ENCODE data around the gene RTL10.
A peak's percentile ranks its signal among the peaks of the same experiment; 100 is the strongest.

RTL10 gene

DNA sequence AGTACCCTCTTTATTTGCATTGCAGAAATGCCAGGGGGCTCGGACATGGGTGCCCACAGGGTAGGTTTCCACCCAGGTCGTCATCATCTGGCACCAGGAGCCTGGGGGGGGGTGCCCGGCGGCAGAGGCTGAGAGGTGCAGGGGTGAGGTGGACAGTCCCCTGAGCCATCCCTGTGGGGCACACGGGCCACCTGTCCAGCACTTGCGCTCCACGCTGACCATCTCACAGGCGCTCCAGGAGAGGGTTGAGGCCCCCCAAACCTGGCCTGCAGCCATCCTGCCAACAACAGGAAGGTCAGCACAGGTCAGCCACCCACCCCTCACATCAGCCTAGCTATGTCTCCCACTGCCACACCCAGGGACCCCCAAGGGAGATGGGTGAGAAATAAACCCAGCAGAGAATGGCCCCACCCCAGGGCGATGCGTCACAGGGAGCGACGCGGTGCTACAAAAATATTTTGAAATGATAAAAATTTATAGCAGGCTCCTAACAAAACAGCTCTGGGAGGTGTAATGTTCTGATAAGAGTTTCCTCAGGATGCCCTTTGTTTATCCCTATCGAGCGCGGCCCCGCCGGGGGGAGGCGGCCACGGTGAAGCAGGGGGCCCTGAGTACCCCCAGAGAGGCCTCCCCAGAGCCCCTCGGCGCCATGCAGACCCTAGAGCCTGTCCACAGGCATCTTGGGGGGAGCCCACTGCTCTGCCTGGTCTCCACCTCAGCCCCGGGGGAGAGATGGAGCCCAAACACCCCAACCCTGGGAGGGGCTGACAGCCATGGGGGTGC lies 21.0 kb upstream of the RTL10 start:
- DNase-seq = no peak

DNA sequence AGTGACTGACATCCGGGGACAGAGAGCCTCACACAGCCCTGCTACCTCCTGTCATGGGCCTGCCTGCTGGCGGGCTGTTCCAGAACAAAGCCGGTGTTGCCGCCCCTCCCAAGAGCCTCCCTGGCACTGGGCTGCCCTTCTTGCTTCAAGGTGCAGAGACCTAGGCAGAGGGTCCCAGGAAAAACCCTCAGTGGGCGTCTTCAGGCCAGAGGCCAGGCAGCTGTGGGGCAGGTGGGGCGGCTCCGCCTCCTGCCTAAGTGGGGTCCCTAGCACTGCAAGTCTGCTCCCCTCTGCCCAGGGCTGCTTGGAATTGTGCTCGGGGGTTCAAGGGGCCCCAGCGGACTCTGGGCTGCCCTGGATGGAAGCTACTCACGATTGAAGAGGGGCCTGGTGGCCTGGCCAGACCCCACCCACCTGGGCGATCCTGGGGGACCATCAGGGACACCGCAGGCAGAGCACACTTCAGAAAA lies 20.4 kb upstream of the RTL10 start:
- no peak for DNase-seq

DNA sequence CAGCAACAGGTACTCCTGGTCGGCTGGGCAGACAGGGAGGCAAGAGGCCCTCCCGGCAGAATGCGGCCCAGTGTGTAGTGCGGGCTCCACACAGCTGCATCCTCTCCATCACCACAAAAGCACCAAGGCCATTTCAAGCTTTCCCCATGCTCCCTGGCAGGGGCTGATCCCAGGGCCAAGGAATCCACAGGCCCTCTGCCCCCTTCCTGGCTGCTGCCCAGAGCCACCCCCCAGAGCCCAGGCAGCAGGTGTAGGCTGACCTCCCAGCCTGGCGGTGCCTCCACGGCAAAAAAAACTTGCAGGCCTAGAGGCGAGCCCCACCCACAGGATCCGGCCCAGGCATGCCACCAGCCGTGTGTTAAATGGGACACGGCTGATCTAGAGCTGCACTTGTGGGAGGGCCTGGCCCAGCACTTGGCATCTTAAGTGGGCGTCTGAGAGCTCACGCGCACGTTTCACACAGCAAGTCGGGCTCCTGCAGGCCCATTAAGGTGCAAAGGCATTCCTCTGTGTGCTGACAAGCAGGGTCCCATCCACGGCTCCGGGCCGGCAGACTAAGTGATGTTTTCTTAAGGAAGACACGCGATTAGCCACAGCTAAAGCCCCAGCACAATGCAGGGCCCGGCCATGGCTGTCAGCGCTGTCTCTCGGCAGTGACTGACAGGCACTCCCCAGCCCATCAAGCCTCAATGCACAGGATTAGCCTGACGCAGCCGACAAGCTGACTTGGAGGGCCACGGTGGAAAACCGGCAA lies 19.8 kb upstream of the RTL10 start:
- DNase-seq = no peak

DNA sequence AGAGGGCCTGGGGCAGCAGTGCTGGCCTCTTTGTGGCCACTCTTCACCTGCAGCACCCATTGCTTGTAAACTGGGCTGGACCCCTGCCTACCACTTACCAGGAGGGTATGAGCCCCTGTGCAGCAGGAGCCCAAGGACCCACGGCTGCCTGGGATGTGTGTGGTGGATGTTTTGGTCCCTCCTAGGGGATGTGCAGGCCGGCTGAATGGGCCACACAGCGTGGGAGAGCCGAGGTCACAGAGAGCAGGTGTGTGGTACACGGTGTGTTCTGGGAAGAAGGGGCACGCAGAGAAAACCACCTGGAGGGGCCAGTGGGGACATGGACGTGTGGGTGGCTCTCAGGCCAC lies 19.3 kb upstream of the RTL10 start:
- DNase-seq = no peak

DNA sequence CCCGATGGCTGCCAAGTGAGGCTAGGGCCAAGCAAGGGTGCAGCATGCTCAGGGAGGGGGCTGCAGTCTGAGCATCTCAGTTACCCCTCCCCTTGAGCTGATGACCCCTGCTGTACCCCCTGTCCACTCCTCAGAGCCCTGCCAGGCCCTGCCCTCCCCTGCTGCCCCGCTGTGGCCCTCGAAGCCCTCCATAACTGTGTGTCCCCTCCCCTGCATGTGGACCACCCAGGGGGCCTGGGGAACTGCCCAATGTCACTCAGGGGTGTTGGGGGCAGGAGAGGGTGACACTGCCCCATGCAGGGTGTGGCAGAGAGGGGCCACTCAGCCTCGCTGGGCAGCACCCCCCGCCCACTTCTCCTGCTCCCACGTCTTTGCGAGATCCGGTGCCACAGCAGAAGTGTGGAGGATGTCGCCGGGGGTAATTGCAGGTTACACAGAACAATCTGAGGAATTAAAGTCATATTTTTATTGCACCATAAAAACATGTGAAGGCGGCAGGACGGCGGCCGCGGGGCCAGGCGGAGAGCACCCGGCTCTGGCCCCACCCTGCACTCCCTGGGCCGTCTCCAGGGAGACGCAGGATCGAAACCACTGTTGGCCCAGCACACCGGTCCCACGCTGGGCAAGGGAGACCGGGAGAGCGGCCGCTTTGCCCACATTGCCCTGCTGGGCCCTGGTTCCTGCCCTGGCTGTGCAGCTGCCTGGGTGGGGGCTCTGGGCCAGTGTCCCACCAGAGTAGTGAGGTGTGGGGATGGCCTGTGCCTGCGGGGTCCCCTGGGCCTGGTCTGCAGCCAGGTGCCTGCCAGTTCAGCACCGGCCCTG lies 18.7 kb upstream of the RTL10 start:
- no peak for DNase-seq

DNA sequence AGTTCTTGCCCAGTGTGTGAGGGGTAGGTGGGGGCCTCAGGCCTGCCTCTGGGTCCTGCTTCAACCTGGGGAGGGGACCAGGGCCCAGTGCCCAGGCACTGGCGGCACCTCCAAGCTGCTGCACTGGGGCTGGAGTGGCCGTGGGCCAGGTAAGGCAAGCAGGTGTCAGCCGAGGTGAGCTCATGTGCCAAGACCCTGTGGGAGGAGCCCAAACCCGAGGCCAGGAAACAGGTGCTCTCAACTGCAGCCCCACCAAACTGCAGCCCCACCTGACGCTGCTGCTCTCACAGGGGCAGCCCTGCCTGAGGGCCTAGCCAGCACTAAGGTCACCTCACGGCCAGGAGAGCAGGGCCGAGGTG lies 18.1 kb upstream of the RTL10 start:
- DNase-seq = no peak

DNA sequence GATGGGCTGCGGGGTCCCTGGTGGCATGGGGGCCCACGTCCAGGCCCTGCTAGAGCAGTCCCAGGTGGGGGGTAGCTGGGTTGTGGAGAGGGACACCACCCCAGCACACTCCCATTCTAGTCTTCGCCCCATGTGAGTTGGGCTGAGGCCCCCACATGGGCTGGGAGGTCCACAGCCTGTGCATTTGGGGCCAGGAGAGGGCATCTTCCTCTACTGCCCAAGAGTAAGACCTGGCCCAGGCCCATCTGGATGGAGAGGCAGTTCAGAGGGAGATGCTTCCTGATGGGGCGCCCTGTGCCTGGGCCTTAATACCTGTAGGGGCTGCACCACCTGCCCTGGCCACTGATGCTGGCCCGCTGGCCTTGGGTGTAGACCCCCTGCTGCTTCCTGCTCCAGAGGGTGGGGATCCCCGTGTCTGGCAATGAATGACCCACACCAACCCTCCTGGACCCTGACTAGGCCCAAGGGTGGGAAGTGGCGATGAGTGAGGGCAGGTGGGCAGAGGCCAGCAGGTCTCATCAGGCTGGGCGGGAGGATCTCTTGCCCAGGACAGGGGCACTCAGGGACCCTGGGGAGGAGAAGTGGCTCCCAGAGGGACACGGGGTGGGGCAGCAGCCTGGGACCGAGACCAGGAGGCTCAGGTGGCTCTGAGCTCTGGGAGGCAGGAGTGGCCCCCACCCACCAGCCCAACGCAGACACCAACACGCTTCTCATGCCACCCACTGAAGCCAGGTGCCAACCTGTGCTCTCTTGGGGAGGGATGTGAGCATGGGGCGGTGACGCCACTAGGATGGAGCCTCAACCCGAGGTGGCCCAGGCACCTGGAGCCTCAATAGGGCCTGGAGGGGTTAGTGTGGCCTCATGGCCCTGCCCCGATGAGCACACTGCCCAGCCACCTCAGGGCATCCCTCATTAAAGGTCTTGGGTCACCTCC lies 17.4 kb upstream of the RTL10 start:
- DNase-seq = no peak

DNA sequence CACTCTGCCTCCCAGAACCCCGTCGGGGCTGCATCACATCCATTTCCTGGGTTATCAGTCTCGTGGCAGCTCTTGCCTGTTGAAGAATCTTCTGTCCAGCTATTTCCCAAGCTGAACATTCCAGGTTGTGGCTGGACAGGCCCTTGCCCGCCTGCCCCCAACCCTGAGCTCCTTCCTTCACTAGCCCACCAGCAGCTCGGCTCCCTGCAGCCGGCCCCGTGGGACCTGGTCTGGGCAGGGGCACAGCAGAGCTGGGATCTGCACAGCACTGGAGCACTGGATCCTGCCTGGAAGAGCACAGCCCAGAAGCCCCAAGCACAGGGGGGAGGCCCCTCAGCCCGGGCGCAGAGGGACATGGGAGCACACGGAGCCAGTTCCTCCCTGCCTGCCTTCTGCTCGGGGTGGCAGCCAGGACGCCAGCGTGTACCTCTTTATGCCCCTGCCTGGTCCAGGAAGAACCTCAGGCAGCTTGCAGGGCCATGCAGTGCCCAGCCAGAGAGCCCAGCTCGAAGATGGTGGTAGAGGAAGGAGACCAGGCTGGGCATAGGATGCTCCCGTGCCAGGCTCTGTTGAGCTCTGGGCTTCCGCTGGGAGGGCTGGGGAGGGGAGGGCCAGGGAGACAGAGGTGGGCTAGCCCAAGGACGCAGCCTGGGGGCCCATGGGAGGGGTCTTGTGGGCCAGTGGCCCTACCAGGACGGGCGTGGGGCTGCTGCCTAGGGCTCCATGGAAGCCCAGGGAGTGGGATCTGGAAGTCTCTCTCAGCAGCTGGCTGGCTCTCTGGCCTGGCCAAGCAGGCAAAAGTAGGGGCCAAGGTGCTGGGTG lies 16.6 kb upstream of the RTL10 start:
- DNase-seq = no peak

DNA sequence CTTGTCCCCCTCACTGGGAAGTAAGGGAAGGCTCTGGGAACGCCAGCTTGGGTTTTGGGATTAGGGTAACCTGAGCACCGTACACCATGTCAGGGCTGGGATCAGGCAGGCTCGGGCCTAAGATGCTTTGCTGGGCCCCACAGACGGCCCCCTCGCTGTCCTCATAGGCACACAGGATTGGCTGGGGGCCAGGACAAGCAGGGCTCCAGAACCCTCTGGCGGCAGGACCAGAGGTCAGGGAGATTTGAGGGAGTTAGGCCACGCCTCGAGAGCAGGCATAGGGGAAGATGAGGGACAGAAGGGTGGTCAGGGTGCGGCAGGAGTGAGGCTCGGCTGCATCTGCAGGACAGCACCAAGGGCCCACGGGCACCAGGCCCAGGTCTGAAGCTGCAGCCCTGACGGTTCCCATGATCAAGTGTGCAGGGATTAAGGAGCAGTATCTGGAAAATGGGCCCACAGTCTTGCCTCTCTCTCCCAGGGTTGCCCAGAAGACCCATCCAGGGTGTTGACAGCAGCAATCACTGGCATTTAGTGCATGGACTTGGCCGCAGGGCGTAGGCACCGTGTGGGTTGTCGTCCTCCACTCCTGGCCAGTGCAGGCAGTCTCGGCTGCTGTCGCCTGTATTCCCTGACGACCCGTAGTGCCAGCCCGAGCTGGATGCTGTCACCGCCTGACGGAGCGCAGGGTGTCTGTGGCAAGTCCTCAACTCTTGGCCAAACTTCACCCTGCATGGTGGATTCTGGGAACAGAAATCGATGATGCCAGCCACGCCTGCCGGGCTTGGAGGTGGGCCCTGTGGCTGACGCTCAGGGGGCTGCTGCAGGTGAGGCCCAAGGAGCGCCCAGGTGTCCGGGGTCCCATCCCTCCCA lies 15.7 kb upstream of the RTL10 start:
- DNase-seq = no peak

DNA sequence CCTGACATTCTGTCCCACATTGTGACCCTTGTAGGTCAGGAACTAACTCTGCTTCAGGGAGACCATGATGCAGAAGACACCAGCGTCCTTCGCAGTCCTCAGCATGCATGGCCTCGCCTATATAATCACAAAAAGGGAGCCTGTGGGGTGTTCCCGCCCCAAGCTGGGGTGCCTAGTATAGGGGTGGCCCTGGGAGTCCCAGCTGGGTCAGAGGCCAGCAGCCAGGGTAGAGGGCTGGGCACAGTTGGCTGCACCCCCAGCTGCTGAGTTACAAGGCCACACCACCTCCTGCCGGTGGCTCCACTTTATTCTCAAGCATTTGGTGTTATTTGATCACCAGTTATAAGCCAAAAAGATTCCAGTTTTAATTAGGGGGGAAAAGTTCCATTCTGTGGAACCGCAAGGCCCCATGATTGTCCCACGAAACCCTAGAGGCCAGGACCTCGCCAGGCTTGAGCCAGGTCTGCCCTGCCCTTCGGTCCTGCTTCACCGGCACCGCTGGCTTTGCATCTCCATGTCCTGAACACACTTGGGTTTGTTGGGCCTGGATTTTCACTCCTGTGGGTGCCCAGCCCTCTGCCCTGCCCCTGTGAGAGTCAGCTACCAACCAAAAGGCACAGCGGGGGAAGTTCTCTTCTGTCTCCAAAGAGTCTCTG lies 15.0 kb upstream of the RTL10 start:
- DNase-seq = no peak

DNA sequence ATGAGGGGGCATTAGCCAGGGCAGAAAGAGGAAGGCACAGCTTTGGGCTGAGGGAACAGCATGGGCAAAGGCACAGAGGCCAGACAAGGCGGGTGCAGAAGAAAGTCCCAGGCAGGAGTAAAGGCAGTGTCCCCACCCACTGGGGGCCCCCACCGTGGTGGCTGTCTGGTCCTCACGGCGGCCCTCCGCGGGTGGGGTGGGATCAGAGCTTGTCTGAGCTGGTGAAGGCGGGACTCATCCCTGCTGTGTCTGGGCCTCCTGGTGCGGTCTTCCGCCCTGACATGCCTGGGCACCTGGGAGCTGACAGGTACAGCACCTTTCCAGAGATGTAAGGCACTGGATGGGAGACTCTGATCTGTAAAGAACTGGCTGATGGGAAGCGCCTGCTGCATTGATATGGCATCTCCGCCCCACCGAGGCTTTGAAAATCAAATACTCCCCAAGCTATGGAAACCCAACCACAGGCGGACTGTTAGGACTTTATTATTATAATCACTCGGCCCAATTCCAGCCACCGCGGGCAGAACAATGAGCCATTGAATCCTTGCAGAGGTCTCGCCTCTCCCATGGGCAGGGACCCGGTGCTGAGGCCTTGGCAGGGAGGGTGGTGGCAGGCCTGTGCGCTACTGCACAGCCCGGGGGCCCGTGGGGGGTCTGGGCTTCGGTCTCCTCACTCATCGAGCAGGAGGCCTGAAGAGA lies 14.2 kb upstream of the RTL10 start:
- no peak for DNase-seq

DNA sequence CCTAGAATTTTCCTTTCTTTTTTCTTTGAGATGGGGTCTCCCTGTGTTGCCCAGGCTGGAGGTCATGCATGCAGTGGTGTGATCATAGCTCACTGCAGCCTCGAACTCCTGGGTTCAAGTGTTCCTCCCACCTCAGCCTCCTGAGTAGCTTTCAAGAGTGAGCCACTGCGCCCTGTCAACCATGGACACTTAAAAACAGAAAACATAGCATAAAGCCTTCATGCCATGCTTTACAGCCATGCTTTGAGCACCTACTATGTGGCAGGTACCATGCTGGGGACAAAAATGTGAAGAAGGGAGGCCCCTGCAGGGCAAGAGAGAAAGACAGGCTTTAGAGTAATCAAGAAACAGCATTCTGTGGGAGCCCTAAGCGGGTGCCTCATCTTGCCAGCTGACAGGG lies 13.7 kb upstream of the RTL10 start:
- DNase-seq = no peak

DNA sequence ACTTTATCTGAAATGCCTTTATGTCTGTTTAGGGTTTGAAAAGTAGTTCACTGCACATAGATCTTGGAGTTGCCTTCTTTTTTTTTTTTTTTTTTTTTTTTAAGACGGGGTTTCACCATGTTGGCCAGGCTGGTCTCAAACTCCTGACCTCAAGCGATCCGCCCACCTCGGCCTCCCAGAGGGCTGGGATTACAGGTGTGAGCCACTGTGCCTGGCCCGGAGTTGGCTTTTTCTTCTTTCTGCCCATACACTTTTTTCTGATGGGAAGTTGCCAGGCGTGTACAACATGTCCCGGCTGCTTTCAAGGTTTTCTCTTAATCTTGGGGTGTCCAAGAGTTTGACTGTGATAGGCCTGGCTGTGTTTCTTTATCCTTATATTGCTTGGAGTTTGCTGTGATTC lies 12.9 kb upstream of the RTL10 start:
- DNase-seq = no peak

DNA sequence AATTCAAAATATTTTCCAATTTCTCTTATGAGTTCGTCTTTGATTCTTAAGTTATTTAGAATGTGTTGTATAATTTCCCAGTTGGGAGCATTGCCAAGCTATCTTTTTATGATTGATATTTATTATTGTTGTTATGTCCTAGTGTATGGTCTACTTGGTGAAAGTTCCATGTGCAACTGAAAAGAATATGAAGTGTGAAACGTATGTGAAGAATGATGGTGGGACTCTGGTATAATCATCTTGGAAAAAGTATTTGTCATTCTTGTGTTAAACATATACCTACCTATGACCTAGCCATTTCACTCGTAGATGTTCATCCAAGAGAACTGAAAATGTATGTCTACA lies 12.0 kb upstream of the RTL10 start:
- DNase-seq = no peak

DNA sequence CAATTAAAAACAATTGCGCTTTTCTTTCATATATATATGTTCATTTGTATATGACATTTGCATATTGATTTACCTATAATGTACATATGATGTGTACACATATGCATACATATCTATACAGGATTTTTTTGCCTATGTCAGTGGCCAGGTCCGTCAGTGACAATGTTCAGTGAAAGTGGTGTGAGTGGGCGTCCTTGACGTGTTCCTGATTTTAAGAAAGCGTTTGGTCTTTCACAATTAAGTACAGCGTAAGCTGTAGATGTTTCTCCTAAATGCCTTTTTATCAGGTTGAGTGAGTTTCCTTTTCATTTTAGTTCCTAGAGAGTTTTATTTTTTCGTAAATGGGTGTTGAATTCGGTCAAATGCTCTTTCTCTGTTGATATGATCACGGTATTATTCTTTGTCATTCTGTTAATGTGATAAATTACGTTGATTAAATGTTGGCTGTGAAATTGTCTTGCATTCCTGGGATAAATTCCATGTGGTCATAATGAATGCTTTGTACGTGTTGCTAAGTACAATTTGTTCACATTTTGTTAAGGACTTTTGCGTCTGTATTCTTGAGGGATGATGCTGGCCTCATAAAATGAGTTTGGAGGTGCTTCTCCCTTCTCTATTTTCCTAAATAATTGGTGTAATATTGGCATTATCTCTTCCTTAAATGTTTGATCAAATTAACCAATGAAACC lies 10.6 kb upstream of the RTL10 start:
- DNase-seq = peak; percentile 72 to 79 (median 78)

DNA sequence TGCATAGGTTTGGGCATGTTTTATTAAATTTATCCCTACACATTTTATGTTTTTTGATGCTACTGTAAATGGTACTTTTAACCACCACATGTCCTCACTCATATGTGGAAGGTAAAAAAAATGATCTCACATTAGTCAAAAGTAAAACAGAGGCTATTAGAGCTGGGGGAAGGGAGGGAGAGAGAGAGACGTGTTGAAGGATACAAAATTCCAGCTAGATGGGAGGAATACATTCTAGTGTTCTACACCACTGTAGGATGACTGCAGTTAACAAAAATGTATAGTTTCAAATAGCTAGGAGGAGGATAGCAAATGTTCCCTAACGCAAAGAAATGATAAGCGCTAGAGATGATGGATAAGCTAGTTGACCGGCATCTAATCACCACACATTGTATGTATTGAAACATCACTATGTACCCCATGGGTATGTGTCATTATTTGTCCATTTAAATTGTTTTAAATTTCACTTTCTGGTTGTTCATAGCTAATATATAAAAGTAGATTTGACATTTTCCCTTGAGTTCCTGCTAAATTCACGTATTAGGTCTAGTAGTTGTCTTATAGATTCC lies 9.9 kb upstream of the RTL10 start:
- DNase-seq = no peak

DNA sequence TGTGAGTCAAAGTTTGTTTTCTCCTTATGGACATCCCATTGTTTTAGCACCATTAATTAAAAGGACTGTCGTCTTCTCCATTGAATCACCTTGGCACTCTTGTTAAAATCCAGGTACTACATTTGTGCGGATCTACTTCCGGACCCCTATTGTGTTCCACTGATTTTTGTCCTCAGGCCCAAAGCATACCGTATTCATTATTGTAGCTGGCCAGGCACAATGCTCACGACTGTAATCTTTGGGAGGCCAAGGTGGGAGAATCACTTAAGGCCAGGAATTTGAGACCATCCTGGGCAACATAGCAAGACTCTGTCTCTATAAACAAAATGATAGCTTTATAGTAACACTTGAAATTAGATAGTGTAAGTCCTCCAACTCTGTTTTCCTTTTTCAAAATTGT lies 8.9 kb upstream of the RTL10 start:
- no peak for DNase-seq

DNA sequence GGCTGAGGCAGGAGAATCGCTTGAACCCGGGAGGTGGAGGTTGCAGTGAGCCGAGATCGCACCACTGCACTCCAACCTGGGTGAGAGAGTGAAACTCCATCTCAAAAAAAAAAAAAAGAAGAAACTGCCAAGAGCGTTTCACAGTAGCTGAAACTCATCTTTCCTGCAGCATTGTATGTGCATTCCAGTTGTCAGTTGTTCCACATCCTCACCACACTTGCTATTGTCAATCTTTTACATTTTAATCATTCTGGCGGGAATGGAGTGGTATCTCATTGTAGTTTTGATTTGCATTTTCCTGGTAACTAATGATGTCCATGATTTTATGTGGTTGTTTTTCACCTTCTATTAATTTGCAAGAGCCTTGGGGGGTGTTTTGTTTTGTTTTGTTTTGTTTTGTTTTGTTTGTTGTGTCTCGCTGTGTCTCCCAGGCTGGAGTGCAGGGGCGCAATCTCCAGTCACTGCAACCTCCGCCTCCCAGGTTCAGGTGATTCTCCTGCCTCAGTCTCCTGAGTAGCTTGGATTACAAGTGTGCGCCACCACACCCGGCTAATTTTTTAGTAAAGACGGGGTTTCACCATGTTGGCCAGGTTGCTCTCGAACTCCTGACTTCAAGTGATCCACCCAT lies 8.1 kb upstream of the RTL10 start:
- no peak for DNase-seq

All from suppressor macrophage treated with lipopolysaccharide for 1 hour (primary cell).